NB4 (cell line): ENCODE results near the gene PSMC1.

Experiments
- MYC ChIP-seq: IDR thresholded peaks from 2 replicates; pipeline ENCODE4 v1.6.1; 2011; ENCODE audit warnings: low read depth, low read length
- POLR2A ChIP-seq: IDR thresholded peaks from 2 replicates; pipeline ENCODE4 v1.6.1; 2011; ENCODE audit warnings: mild to moderate bottlenecking; ENCODE audit not compliant: insufficient read length; ENCODE audit errors: extremely low read depth
- TF ChIP-seq, protein P1 (sequence below): IDR thresholded peaks from one replicate; pipeline ENCODE4 v1.5.1; 2012; ENCODE audit warnings: low read depth, low read length
- TF ChIP-seq, protein P2 (sequence below): IDR thresholded peaks from 2 replicates; pipeline ENCODE4 v1.6.1; 2011; ENCODE audit warnings: low read depth, low read length

DNA sequence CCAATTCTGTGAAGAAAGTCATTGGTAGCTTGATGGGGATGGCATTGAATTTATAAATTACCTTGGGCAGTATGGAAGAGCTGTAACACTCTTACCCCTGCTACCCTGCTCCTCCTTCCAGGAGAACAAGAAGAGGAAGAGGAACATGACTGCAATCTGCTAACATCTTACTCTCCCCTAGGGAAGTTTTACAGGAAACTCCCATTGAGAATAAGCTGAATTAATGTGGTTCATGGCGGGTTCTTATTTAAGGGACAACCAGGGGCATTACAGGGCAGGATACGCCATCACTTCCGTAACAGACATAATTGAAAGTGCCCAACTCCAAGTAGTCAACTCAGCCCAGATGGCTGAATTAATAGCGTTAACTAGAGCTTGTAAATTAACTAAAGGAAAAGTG, 9.4 kb upstream of the PSMC1 start:
- no peak for TF ChIP-seq MYC
- TF ChIP-seq, protein P1, sequence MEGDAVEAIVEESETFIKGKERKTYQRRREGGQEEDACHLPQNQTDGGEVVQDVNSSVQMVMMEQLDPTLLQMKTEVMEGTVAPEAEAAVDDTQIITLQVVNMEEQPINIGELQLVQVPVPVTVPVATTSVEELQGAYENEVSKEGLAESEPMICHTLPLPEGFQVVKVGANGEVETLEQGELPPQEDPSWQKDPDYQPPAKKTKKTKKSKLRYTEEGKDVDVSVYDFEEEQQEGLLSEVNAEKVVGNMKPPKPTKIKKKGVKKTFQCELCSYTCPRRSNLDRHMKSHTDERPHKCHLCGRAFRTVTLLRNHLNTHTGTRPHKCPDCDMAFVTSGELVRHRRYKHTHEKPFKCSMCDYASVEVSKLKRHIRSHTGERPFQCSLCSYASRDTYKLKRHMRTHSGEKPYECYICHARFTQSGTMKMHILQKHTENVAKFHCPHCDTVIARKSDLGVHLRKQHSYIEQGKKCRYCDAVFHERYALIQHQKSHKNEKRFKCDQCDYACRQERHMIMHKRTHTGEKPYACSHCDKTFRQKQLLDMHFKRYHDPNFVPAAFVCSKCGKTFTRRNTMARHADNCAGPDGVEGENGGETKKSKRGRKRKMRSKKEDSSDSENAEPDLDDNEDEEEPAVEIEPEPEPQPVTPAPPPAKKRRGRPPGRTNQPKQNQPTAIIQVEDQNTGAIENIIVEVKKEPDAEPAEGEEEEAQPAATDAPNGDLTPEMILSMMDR, result no peak
- TF ChIP-seq POLR2A, result no peak
- TF ChIP-seq, protein P2, sequence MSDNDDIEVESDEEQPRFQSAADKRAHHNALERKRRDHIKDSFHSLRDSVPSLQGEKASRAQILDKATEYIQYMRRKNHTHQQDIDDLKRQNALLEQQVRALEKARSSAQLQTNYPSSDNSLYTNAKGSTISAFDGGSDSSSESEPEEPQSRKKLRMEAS, result no peak
